Measurements from ENCODE around the gene PRR5. TPM values are rescaled to one million over a fixed set of nuclear protein-coding genes. Genes with fewer than 3 reads are reported as not detected.
"Not testable (repeated sequence)": the region's sequence is repeated elsewhere in the genome, so short reads cannot be mapped to it uniquely, and the experiment has no call there.

Gene PRR5
- 10.8 TPM for total RNA-seq

- H3K4me3 ChIP-seq (ENCODE audit: low read length), result peak within 1 kb of the TSS; percentile 48
- H3K27me3 ChIP-seq (ENCODE audit: insufficient read depth, low read length), result peaks cover 6% of the 10 kb centered on the region
- H3K4me1 ChIP-seq (ENCODE audit: insufficient read depth, low read length), result peaks cover 30% of the 10 kb centered on the region
- no peaks in the 10 kb centered on the region for H3K9me3 ChIP-seq (ENCODE audit: low read depth, low read length)
Observed at GRCh38 chr22:44701824-44702478, at the start of gene PRR5. Gene PRR5 (plus strand): TSS chr22:44702204. CDS start chr22:44702475, 271 bp downstream.

GRCh38 chr22:44652866-44653265, 49.1 kb upstream of the PRR5 start:
- H3K4me3 ChIP-seq (ENCODE audit: low read length); H3K27me3 ChIP-seq (ENCODE audit: insufficient read depth, low read length); H3K4me1 ChIP-seq (ENCODE audit: insufficient read depth, low read length); H3K9me3 ChIP-seq (ENCODE audit: low read depth, low read length): not testable (repeated sequence)

GRCh38 chr22:44658311-44658953, 43.6 kb upstream of the PRR5 start:
- Histone ChIP-seq H3K4me1 (ENCODE audit: insufficient read depth, low read length) (peaks cover 21% of the 10 kb centered on the region), H3K27me3 (ENCODE audit: insufficient read depth, low read length) (no peaks in the 10 kb centered on the region), H3K4me3 (ENCODE audit: low read length) (no peak overlapping the region), H3K9me3 (ENCODE audit: low read depth, low read length) (no peaks in the 10 kb centered on the region)

- no peaks in the 10 kb centered on the region for H3K9me3 ChIP-seq (ENCODE audit: low read depth, low read length)
- H3K4me3 ChIP-seq (ENCODE audit: low read length), result no peak overlapping the region
- no peaks in the 10 kb centered on the region for H3K27me3 ChIP-seq (ENCODE audit: insufficient read depth, low read length)
Observed at GRCh38 chr22:44659140-44659539, 42.9 kb upstream of the PRR5 start.

GRCh38 chr22:44660051-44660830, 41.8 kb upstream of the PRR5 start:
- no peaks in the 10 kb centered on the region for H3K9me3 ChIP-seq (ENCODE audit: low read depth, low read length)
- H3K27me3 ChIP-seq (ENCODE audit: insufficient read depth, low read length), result no peaks in the 10 kb centered on the region
- H3K4me1 ChIP-seq (ENCODE audit: insufficient read depth, low read length), result peaks cover 39% of the 10 kb centered on the region
- no peak overlapping the region for H3K4me3 ChIP-seq (ENCODE audit: low read length)

More at GRCh38 chr22:44659140-44659539, 42.9 kb upstream of the PRR5 start:
- H3K4me1 ChIP-seq (ENCODE audit: insufficient read depth, low read length), result peaks cover 28% of the 10 kb centered on the region

GRCh38 chr22:44661070-44661469, 40.9 kb upstream of the PRR5 start:
- no peaks in the 10 kb centered on the region for H3K9me3 ChIP-seq (ENCODE audit: low read depth, low read length)
- H3K4me3 ChIP-seq (ENCODE audit: low read length), result no peak overlapping the region
- no peaks in the 10 kb centered on the region for H3K27me3 ChIP-seq (ENCODE audit: insufficient read depth, low read length)
- peaks cover 47% of the 10 kb centered on the region for H3K4me1 ChIP-seq (ENCODE audit: insufficient read depth, low read length)

GRCh38 chr22:44661659-44662569, 40.1 kb upstream of the PRR5 start:
- peaks cover 56% of the 10 kb centered on the region for H3K4me1 ChIP-seq (ENCODE audit: insufficient read depth, low read length)
- H3K9me3 ChIP-seq (ENCODE audit: low read depth, low read length), result no peaks in the 10 kb centered on the region

GRCh38 chr22:44663256-44663999, 38.6 kb upstream of the PRR5 start:
- H3K4me1 ChIP-seq (ENCODE audit: insufficient read depth, low read length), result peaks cover 64% of the 10 kb centered on the region
- H3K4me3 ChIP-seq (ENCODE audit: low read length), result no peak overlapping the region
- H3K9me3 ChIP-seq (ENCODE audit: low read depth, low read length), result no peaks in the 10 kb centered on the region
- no peaks in the 10 kb centered on the region for H3K27me3 ChIP-seq (ENCODE audit: insufficient read depth, low read length)

More at GRCh38 chr22:44661659-44662569, 40.1 kb upstream of the PRR5 start:
- no peak overlapping the region for H3K4me3 ChIP-seq (ENCODE audit: low read length)
- no peaks in the 10 kb centered on the region for H3K27me3 ChIP-seq (ENCODE audit: insufficient read depth, low read length)

GRCh38 chr22:44664149-44664548, 37.9 kb upstream of the PRR5 start:
- H3K9me3 ChIP-seq (ENCODE audit: low read depth, low read length), result no peaks in the 10 kb centered on the region
- no peak overlapping the region for H3K4me3 ChIP-seq (ENCODE audit: low read length)
- H3K27me3 ChIP-seq (ENCODE audit: insufficient read depth, low read length), result no peaks in the 10 kb centered on the region
- H3K4me1 ChIP-seq (ENCODE audit: insufficient read depth, low read length), result peaks cover 59% of the 10 kb centered on the region

GRCh38 chr22:44665115-44665514, 36.9 kb upstream of the PRR5 start:
- Histone ChIP-seq H3K27me3 (ENCODE audit: insufficient read depth, low read length) (no peaks in the 10 kb centered on the region), H3K9me3 (ENCODE audit: low read depth, low read length) (no peaks in the 10 kb centered on the region), H3K4me3 (ENCODE audit: low read length) (no peak overlapping the region), H3K4me1 (ENCODE audit: insufficient read depth, low read length) (peaks cover 64% of the 10 kb centered on the region)

- Histone ChIP-seq H3K4me1 (ENCODE audit: insufficient read depth, low read length) (peaks cover 74% of the 10 kb centered on the region), H3K27me3 (ENCODE audit: insufficient read depth, low read length) (no peaks in the 10 kb centered on the region), H3K9me3 (ENCODE audit: low read depth, low read length) (no peaks in the 10 kb centered on the region), H3K4me3 (ENCODE audit: low read length) (no peak overlapping the region)
Observed at GRCh38 chr22:44666207-44666585, 35.8 kb upstream of the PRR5 start.

GRCh38 chr22:44667276-44667675, 34.7 kb upstream of the PRR5 start:
- Histone ChIP-seq H3K27me3 (ENCODE audit: insufficient read depth, low read length) (no peaks in the 10 kb centered on the region), H3K4me3 (ENCODE audit: low read length) (no peak overlapping the region), H3K4me1 (ENCODE audit: insufficient read depth, low read length) (peaks cover 85% of the 10 kb centered on the region), H3K9me3 (ENCODE audit: low read depth, low read length) (no peaks in the 10 kb centered on the region)

GRCh38 chr22:44667829-44668189, 34.2 kb upstream of the PRR5 start:
- Histone ChIP-seq H3K4me3 (ENCODE audit: low read length) (peak overlapping the region; percentile 40), H3K4me1 (ENCODE audit: insufficient read depth, low read length) (peaks cover 89% of the 10 kb centered on the region), H3K9me3 (ENCODE audit: low read depth, low read length) (no peaks in the 10 kb centered on the region), H3K27me3 (ENCODE audit: insufficient read depth, low read length) (no peaks in the 10 kb centered on the region)

Measured in mononuclear cell (primary cell).